WTC11 (cell line): ENCODE data around the gene CORO1C. TPM values are rescaled to one million over a fixed set of nuclear protein-coding genes. Genes with fewer than 3 reads are reported as not detected.

Experiments used
- ATAC-seq: fragments of 200-7000 bp; cut with Tn5 transposase; 2 replicates; pipeline ENCODE4 v1.10.0; 2021; ENCODE audit warnings: mild to moderate bottlenecking, moderate library complexity
- CTCF ChIA-PET: fragments of 300-600 bp; sonication (Branson Sonifier 250); formaldehyde crosslinking; loops from one replicate; lab custom pipeline; 2021; ENCODE audit warnings: antibody characterized with exemption; lab: Charles Lee
- POLR2A ChIA-PET: fragments of 350-600 bp; sonication (Branson Sonifier 250); formaldehyde crosslinking; loops from one replicate; lab custom pipeline; 2021; ENCODE audit warnings: antibody characterized with exemption; lab: Charles Lee
- DNase-seq: peaks from one replicate; pipeline ENCODE4 v3.0.0; 2021; ENCODE audit warnings: low spot score
- H3K27ac Mint-ChIP-seq: 2 replicates; pipeline ENCODE4 v1.8.0; 2021; ENCODE audit warnings: mixed read lengths
- H3K27me3 Mint-ChIP-seq: 2 replicates; pipeline ENCODE4 v1.8.0; 2021; ENCODE audit warnings: low read depth, mild to moderate bottlenecking, moderate library complexity, mixed read lengths
- H3K36me3 Mint-ChIP-seq: 2 replicates; pipeline ENCODE4 v1.8.0; 2021; ENCODE audit warnings: mixed read lengths
- H3K4me1 Mint-ChIP-seq: 2 replicates; pipeline ENCODE4 v1.8.0; 2022; ENCODE audit warnings: mixed read lengths
- H3K4me3 Mint-ChIP-seq: 2 replicates; pipeline ENCODE4 v1.8.0; 2021; ENCODE audit warnings: mild to moderate bottlenecking, moderate library complexity, mixed read lengths
- H3K9me3 Mint-ChIP-seq: 2 replicates; pipeline ENCODE4 v1.8.0; 2021; ENCODE audit warnings: mixed read lengths
- ATF1 ChIP-seq: sonication (generic); formaldehyde crosslinking; IDR thresholded peaks from 2 replicates; pipeline ENCODE4 v1.8.1; 2023; ENCODE audit warnings: mild to moderate bottlenecking, moderate library complexity, missing genetic modification reagents
- CREB1 ChIP-seq: sonication (generic); formaldehyde crosslinking; IDR thresholded peaks from 2 replicates; pipeline ENCODE4 v1.8.0; 2023; ENCODE audit warnings: mild to moderate bottlenecking, missing genetic modification reagents
- CREM ChIP-seq: sonication (generic); formaldehyde crosslinking; IDR thresholded peaks from 2 replicates; pipeline ENCODE4 v1.8.1; 2022; ENCODE audit warnings: mild to moderate bottlenecking, missing genetic modification reagents, moderate library complexity
- EMX1 ChIP-seq: fragments of 250-450 bp; sonication (Bioruptor Pico); IDR thresholded peaks from 2 replicates; pipeline ENCODE4 v1.8.0; 2021; ENCODE audit warnings: mild to moderate bottlenecking
- FOXP1 ChIP-seq: sonication (generic); formaldehyde crosslinking; IDR thresholded peaks from 2 replicates; pipeline ENCODE4 v1.8.0; 2022; ENCODE audit warnings: missing genetic modification reagents, mild to moderate bottlenecking, moderate library complexity, borderline replicate concordance
- GTF2I ChIP-seq: fragments of 250-450 bp; sonication (Bioruptor Pico); conservative IDR thresholded peaks from 2 replicates; pipeline ENCODE4 v1.4.0; 2021; ENCODE audit warnings: mild to moderate bottlenecking
- HMGA2 ChIP-seq: fragments of 250-450 bp; sonication (Bioruptor Pico); IDR thresholded peaks from 2 replicates; pipeline ENCODE4 v1.4.0; 2021; ENCODE audit warnings: mild to moderate bottlenecking, moderate library complexity
- PRRX2 ChIP-seq: fragments of 250-450 bp; sonication (Bioruptor Pico); IDR thresholded peaks from 2 replicates; pipeline ENCODE4 v1.8.0; 2021; ENCODE audit warnings: mild to moderate bottlenecking
- RORB ChIP-seq: fragments of 250-450 bp; sonication (Bioruptor Pico); IDR thresholded peaks from 2 replicates; pipeline ENCODE4 v1.9.0; 2021; ENCODE audit warnings: mild to moderate bottlenecking
- SMAD3 ChIP-seq: sonication (generic); formaldehyde crosslinking; IDR thresholded peaks from 2 replicates; pipeline ENCODE4 v1.8.0; 2022; ENCODE audit warnings: missing genetic modification reagents, mild to moderate bottlenecking, borderline replicate concordance
- SP1 ChIP-seq: sonication (generic); formaldehyde crosslinking; conservative IDR thresholded peaks from 2 replicates; pipeline ENCODE4 v1.8.1; 2022; ENCODE audit warnings: missing genetic modification reagents
- ZNF121 ChIP-seq: sonication (generic); formaldehyde crosslinking; IDR thresholded peaks from 2 replicates; pipeline ENCODE4 v1.8.0; 2023; ENCODE audit warnings: missing genetic modification reagents
- ZNF219 ChIP-seq: sonication (generic); formaldehyde crosslinking; IDR thresholded peaks from 2 replicates; pipeline ENCODE4 v1.8.0; 2023; ENCODE audit warnings: missing genetic modification reagents, mild to moderate bottlenecking, borderline replicate concordance
- ZNF263 ChIP-seq: sonication (generic); formaldehyde crosslinking; IDR thresholded peaks from 2 replicates; pipeline ENCODE4 v1.8.1; 2022; ENCODE audit warnings: low read depth, mild to moderate bottlenecking, moderate library complexity, missing genetic modification reagents
- ZNF317 ChIP-seq: sonication (generic); formaldehyde crosslinking; IDR thresholded peaks from 2 replicates; pipeline ENCODE4 v1.8.1; 2023; ENCODE audit warnings: low read depth, mild to moderate bottlenecking, moderate library complexity, missing genetic modification reagents, borderline replicate concordance
- ZNF396 ChIP-seq: fragments of 250-450 bp; sonication (Bioruptor Pico); IDR thresholded peaks from 2 replicates; pipeline ENCODE4 v1.8.0; 2021; ENCODE audit warnings: mild to moderate bottlenecking, moderate library complexity, borderline replicate concordance
- ZNF416 ChIP-seq: fragments of 250-450 bp; sonication (Bioruptor Pico); IDR thresholded peaks from 2 replicates; pipeline ENCODE4 v1.9.0; 2021; ENCODE audit warnings: mild to moderate bottlenecking, inconsistent platforms
- ZNF423 ChIP-seq: fragments of 250-450 bp; sonication (Bioruptor Pico); IDR thresholded peaks from 2 replicates; pipeline ENCODE4 v2.1.2; 2022; ENCODE audit warnings: mild to moderate bottlenecking, moderate library complexity
- total RNA-seq: library from RNA; stranded (reverse); gene quantifications from 3 replicates; pipeline ENCODE4 v1.2.3, GENCODE V29; 2021
- TF ChIP-seq, protein P1 (sequence below): sonication (generic); formaldehyde crosslinking; IDR thresholded peaks from 2 replicates; pipeline ENCODE4 v1.8.0; 2023; ENCODE audit warnings: mild to moderate bottlenecking, missing genetic modification reagents
- TF ChIP-seq, protein P2 (sequence below): sonication (generic); formaldehyde crosslinking; conservative IDR thresholded peaks from 2 replicates; pipeline ENCODE4 v1.8.1; 2022; ENCODE audit warnings: mild to moderate bottlenecking, missing genetic modification reagents
- TF ChIP-seq, protein P3 (sequence below): fragments of 250-450 bp; sonication (Bioruptor Pico); IDR thresholded peaks from 2 replicates; pipeline ENCODE4 v1.8.0; 2021; ENCODE audit warnings: mild to moderate bottlenecking
- TF ChIP-seq, protein P4 (sequence below): sonication (generic); formaldehyde crosslinking; IDR thresholded peaks from 2 replicates; pipeline ENCODE4 v1.8.1; 2023; ENCODE audit warnings: mild to moderate bottlenecking, moderate library complexity, missing genetic modification reagents
- TF ChIP-seq, protein P5 (sequence below): sonication (generic); formaldehyde crosslinking; IDR thresholded peaks from 2 replicates; pipeline ENCODE4 v1.8.0; 2022; ENCODE audit warnings: mild to moderate bottlenecking, missing genetic modification reagents
- TF ChIP-seq, protein P6 (sequence below): sonication (generic); formaldehyde crosslinking; IDR thresholded peaks from 2 replicates; pipeline ENCODE4 v1.8.0; 2022; ENCODE audit warnings: mild to moderate bottlenecking, missing genetic modification reagents

The CORO1C gene
- total RNA-seq, 1 experiment from 2014 or later, result 113 TPM

DNA sequence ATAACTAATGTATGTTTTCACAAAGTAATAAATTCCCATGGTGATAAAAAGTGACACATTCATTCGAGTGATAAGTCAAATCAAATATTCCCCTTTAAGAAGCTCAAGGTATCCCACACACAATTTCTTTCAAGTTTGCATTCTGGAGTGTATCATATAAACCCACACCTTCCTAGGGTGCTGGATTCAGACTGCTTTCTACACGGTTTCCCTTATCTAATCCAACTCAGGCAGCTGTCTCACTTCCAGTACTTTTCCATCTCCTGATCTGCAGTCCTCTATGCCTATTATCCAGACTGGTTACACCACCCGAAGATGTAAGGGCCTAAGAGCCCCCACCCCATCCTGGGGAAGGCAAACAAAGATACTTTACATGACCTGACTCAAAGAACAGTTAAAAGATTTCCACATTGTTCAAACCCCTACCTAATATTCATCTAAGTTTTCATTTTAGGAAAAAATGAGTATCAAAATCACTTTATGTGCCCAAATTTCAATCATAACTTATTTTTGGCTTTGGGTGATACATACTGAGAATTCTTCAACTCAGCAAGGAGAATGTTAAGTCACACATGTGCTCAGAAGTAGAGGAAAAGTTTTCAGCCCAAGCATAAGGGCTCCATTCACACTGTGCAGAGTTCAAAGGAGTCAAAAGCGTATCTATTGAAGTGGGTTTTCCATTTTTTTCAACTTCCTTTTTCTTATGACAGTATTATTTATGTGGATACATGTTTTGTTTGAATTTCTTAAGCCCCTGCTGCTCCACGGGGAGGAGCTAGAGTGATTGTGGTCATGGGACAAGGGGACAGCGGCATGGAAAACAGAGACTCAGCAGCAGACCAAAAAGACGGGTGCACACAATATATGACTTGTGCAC, 41.8 kb downstream of the CORO1C start (continued):
- TF ChIP-seq, protein P1, sequence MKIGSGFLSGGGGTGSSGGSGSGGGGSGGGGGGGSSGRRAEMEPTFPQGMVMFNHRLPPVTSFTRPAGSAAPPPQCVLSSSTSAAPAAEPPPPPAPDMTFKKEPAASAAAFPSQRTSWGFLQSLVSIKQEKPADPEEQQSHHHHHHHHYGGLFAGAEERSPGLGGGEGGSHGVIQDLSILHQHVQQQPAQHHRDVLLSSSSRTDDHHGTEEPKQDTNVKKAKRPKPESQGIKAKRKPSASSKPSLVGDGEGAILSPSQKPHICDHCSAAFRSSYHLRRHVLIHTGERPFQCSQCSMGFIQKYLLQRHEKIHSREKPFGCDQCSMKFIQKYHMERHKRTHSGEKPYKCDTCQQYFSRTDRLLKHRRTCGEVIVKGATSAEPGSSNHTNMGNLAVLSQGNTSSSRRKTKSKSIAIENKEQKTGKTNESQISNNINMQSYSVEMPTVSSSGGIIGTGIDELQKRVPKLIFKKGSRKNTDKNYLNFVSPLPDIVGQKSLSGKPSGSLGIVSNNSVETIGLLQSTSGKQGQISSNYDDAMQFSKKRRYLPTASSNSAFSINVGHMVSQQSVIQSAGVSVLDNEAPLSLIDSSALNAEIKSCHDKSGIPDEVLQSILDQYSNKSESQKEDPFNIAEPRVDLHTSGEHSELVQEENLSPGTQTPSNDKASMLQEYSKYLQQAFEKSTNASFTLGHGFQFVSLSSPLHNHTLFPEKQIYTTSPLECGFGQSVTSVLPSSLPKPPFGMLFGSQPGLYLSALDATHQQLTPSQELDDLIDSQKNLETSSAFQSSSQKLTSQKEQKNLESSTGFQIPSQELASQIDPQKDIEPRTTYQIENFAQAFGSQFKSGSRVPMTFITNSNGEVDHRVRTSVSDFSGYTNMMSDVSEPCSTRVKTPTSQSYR (CRISPR knock-in tag), result no peak
- TF ChIP-seq RORB (CRISPR knock-in tag), result no peak
- TF ChIP-seq PRRX2, result no peak
- TF ChIP-seq ZNF121 (CRISPR knock-in tag), result no peak
- TF ChIP-seq ATF1 (CRISPR knock-in tag), result no peak
- no peak for TF ChIP-seq CREB1
- TF ChIP-seq, protein P2, sequence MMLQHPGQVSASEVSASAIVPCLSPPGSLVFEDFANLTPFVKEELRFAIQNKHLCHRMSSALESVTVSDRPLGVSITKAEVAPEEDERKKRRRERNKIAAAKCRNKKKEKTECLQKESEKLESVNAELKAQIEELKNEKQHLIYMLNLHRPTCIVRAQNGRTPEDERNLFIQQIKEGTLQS (CRISPR knock-in tag), result no peak

DNA sequence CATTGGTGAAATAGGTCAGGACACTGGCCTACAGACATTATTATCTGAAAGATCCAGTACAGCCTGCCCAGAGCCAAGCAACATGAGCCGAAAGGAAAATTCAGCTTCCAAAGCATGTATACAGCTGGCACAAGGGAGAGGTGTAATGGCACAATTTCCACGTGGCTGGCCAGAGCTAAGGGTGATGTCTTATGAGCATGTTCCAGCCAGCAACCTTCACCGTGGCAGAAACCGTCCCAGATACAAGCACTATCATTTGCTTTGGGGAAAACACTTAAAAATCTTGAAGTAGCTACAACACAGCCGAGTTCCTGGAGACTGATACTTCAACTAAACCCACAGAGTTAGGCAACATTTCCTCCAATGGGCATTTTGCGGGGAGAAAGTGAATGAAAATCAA, 44.5 kb downstream of the CORO1C start:
- DNase-seq (no peak), ATAC-seq (no peak)
- H3K27ac Mint-ChIP-seq, result peak overlapping the region; percentile 63
- no peaks in the 10 kb centered on the region for H3K27me3 Mint-ChIP-seq
- H3K9me3 Mint-ChIP-seq, result no peaks in the 10 kb centered on the region
- TF ChIP-seq FOXP1 (CRISPR knock-in tag) (no peak), ZNF121 (CRISPR knock-in tag) (no peak), SMAD3 (CRISPR knock-in tag) (no peak), ZNF396 (CRISPR knock-in tag) (no peak), GTF2I (CRISPR knock-in tag) (no peak), HMGA2 (CRISPR knock-in tag) (no peak), ZNF416 (CRISPR knock-in tag) (no peak), PRRX2 (no peak), ZNF263 (CRISPR knock-in tag) (no peak), EMX1 (CRISPR knock-in tag) (no peak), SP1 (CRISPR knock-in tag) (no peak), ZNF317 (CRISPR knock-in tag) (no peak), CREM (no peak), ZNF423 (CRISPR knock-in tag) (no peak), ZNF219 (CRISPR knock-in tag) (no peak)
- TF ChIP-seq, protein P3, sequence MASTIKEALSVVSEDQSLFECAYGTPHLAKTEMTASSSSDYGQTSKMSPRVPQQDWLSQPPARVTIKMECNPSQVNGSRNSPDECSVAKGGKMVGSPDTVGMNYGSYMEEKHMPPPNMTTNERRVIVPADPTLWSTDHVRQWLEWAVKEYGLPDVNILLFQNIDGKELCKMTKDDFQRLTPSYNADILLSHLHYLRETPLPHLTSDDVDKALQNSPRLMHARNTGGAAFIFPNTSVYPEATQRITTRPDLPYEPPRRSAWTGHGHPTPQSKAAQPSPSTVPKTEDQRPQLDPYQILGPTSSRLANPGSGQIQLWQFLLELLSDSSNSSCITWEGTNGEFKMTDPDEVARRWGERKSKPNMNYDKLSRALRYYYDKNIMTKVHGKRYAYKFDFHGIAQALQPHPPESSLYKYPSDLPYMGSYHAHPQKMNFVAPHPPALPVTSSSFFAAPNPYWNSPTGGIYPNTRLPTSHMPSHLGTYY, result no peak
- TF ChIP-seq, protein P4, sequence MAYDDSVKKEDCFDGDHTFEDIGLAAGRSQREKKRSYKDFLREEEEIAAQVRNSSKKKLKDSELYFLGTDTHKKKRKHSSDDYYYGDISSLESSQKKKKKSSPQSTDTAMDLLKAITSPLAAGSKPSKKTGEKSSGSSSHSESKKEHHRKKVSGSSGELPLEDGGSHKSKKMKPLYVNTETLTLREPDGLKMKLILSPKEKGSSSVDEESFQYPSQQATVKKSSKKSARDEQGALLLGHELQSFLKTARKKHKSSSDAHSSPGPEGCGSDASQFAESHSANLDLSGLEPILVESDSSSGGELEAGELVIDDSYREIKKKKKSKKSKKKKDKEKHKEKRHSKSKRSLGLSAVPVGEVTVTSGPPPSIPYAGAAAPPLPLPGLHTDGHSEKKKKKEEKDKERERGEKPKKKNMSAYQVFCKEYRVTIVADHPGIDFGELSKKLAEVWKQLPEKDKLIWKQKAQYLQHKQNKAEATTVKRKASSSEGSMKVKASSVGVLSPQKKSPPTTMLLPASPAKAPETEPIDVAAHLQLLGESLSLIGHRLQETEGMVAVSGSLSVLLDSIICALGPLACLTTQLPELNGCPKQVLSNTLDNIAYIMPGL, result no peak
- TF ChIP-seq, protein P5, sequence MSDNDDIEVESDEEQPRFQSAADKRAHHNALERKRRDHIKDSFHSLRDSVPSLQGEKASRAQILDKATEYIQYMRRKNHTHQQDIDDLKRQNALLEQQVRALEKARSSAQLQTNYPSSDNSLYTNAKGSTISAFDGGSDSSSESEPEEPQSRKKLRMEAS (CRISPR knock-in tag), result no peak
- TF ChIP-seq, protein P6, sequence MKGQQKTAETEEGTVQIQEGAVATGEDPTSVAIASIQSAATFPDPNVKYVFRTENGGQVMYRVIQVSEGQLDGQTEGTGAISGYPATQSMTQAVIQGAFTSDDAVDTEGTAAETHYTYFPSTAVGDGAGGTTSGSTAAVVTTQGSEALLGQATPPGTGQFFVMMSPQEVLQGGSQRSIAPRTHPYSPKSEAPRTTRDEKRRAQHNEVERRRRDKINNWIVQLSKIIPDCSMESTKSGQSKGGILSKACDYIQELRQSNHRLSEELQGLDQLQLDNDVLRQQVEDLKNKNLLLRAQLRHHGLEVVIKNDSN (CRISPR knock-in tag), result no peak
- ChIA-PET POLR2A (no interaction called here), CTCF (interaction anchor here (0.6 to 2.6 kb wide), 4 partner anchors 22 to 452 kb away, joined by 3 to 13 read pairs (median 3); no protein-coding TSS in a partner anchor)
- no peaks in the 10 kb centered on the region for H3K36me3 Mint-ChIP-seq
- peaks cover 49% of the 10 kb centered on the region for H3K4me1 Mint-ChIP-seq
- no peak overlapping the region for H3K4me3 Mint-ChIP-seq
